K562 (cell line): ENCODE data around the gene BCAS1. TPM values are rescaled to one million over a fixed set of nuclear protein-coding genes. Genes with fewer than 3 reads are reported as not detected.

Experiments used
- microRNA-seq: library from miRNA; unstranded; fragments of <30 nt; microRNA quantifications from one replicate; pipeline ENCODE4, GENCODE V29; 2018; ENCODE audit warnings: borderline microRNAs expressed
- polyA plus RNA-seq, 8 experiments: library from polyadenylated mRNA; depleted of rRNA in 4 of 8; stranded (reverse) in 5 of 8; unstranded in 3 of 8; fragments of >200 nt; fragmentation: Nextera tagmentation in 2 of 8; fragmentation: Illumina TruSeq in 1 of 8; extraction: Ambion mirVana in 2 of 8; extraction: Trizol in 1 of 8; gene quantifications; 2 replicates each; pipeline versions ENCODE4 v1.2.1 to v1.2.3, GENCODE V29; 2011 to 2014; ENCODE audit warnings: inconsistent platforms in 1 of 8, missing spikeins in 1 of 8
- small RNA-seq: library from RNA; depleted of rRNA; stranded (forward); fragments of <200 nt; gene quantifications from one replicate; pipeline ENCODE3, GENCODE V24; 2014
- total RNA-seq, 7 experiments: library from RNA; depleted of rRNA in 6 of 7; stranded (reverse); fragments of >200 nt in 6 of 7; fragmentation: Illumina TruSeq in 2 of 7; extraction: Trizol in 2 of 7; gene quantifications; 2 replicates each; pipeline versions ENCODE4 v1.2.1 to v1.2.3, GENCODE V29; 2011 to 2021; ENCODE audit warnings: low replicate concordance in 1 of 7

Gene BCAS1
- total and polyA plus RNA-seq, 9 of the 15 experiments (the other 6 are each of a cell fraction or from before 2014, with no cell fraction given) = 0.18 to 2.3 (median 0.93) TPM

Small RNAs within 50 kb of the gene (microRNA-seq; reads per million reads assigned to microRNA genes)
- gene MIR4756 = not detected

Small RNAs within 50 kb of the gene (small RNA-seq; reads per million reads assigned to genes)
- gene MIR4756 = not detected

Other genes with a start within 250 kb of the BCAS1 start
- gene CYP24A1, start 103.4 kb upstream of the BCAS1 start, total RNA-seq (2014; rRNA removed) = not detected in 2 replicates
- not detected in 2 replicates for gene CYP24A1, start 103.4 kb upstream of the BCAS1 start, total RNA-seq (2014; rRNA removed; fragmentation: Illumina TruSeq; extraction: Trizol)
- not detected in 2 replicates for gene CYP24A1, start 103.4 kb upstream of the BCAS1 start, total RNA-seq (2015; rRNA removed; fragmentation: Illumina TruSeq; extraction: Trizol)
- not detected in 2 replicates for gene CYP24A1, start 103.4 kb upstream of the BCAS1 start, total RNA-seq (2021)
- 0.04 TPM in 1 of 2 replicates, not detected in the other for gene CYP24A1, start 103.4 kb upstream of the BCAS1 start, polyA plus RNA-seq (2011; rRNA removed)
- not detected in 2 replicates for gene CYP24A1, start 103.4 kb upstream of the BCAS1 start, polyA plus RNA-seq (2014; fragmentation: Illumina TruSeq; extraction: Trizol)
- not detected for gene CYP24A1, start 103.4 kb upstream of the BCAS1 start, polyA plus RNA-seq (2014; fragmentation: Nextera tagmentation; extraction: Ambion mirVana)
- not detected in 2 replicates for gene CYP24A1, start 103.4 kb upstream of the BCAS1 start, polyA plus RNA-seq (2014; rRNA removed)
- 58.8 and 103 TPM in 2 replicates for gene PFDN4, start 137.5 kb upstream of the BCAS1 start, total RNA-seq (2014; rRNA removed)
- 143 and 183 TPM in 2 replicates for gene PFDN4, start 137.5 kb upstream of the BCAS1 start, total RNA-seq (2014; rRNA removed; fragmentation: Illumina TruSeq; extraction: Trizol)
- 107 and 122 TPM in 2 replicates for gene PFDN4, start 137.5 kb upstream of the BCAS1 start, total RNA-seq (2015; rRNA removed; fragmentation: Illumina TruSeq; extraction: Trizol)
- gene PFDN4, start 137.5 kb upstream of the BCAS1 start, total RNA-seq (2021) = 53.1 and 60.1 TPM in 2 replicates
- gene PFDN4, start 137.5 kb upstream of the BCAS1 start, polyA plus RNA-seq (2011; rRNA removed) = 40.0 and 82.4 TPM in 2 replicates
- gene PFDN4, start 137.5 kb upstream of the BCAS1 start, polyA plus RNA-seq (2014; fragmentation: Illumina TruSeq; extraction: Trizol) = 151 and 174 TPM in 2 replicates
- gene PFDN4, start 137.5 kb upstream of the BCAS1 start, polyA plus RNA-seq (2014; fragmentation: Nextera tagmentation; extraction: Ambion mirVana) = 100 to 1,000 TPM; 112 to 144 TPM
- 142 and 214 TPM in 2 replicates for gene PFDN4, start 137.5 kb upstream of the BCAS1 start, polyA plus RNA-seq (2014; rRNA removed)